Measurements from ENCODE around the gene CNGA1. TPM values are rescaled to one million over a fixed set of nuclear protein-coding genes. Genes with fewer than 3 reads are reported as not detected.

CNGA1 gene
- total and polyA plus RNA-seq, 4 donors = 3.9 to 41.3 (median 17.1) TPM

- no peak for TF ChIP-seq REST (IDR thresholded peaks at IDR 0.05)
- no peak for TF ChIP-seq NR2F2 (IDR thresholded peaks at IDR 0.05)
- TF ChIP-seq MAX (IDR thresholded peaks at IDR 0.05) = no peak
- no peak for TF ChIP-seq FOXA2 (IDR thresholded peaks at IDR 0.05)
- no peak for TF ChIP-seq YY1 (IDR thresholded peaks at IDR 0.05)
- TF ChIP-seq TAF1 (conservative IDR thresholded peaks at IDR 0.05) = no peak
- no peak for TF ChIP-seq RXRA (IDR thresholded peaks at IDR 0.05)
- TF ChIP-seq ATF3 (IDR thresholded peaks at IDR 0.05) = no peak
These were observed 8.4 kb downstream of the CNGA1 start (continued) for GRCh38 chr4:48008021-48008596.

GRCh38 chr4:48005781-48006180 lies 10.7 kb downstream of the CNGA1 start:
- Histone ChIP-seq H3K27me3 (ENCODE audit: control insufficient read depth in 4 of 4, insufficient read depth in 4 of 4, low read length in 3 of 4) (no peaks in the 10 kb centered on the region), H3K27ac (ENCODE audit: low read depth in 1 of 2, low read length in 2 of 2) (no peak overlapping the region), H3K9ac (ENCODE audit: low read depth in 1 of 2, low read length in 2 of 2) (no peak overlapping the region), H3K9me3 (ENCODE audit: control insufficient read depth in 4 of 4, low read length in 3 of 4) (no peaks in the 10 kb centered on the region), H3K4me3 (ENCODE audit: low read depth in 1 of 3, low read length in 3 of 3) (no peak overlapping the region), H3K4me1 (ENCODE audit: control insufficient read depth in 4 of 4, insufficient read depth in 4 of 4, low read length in 3 of 4) (peaks cover 0 to 12% (median 11%) of the 10 kb centered on the region in 4 donors), H3K36me3 (ENCODE audit: control insufficient read depth in 4 of 4, insufficient read depth in 3 of 4, low read depth in 1 of 4, low read length in 3 of 4) (peaks cover 0 to 4% (median 1%) of the 10 kb centered on the region in 4 donors)
- WGBS = 95% methylated on average over 2 of the region's 2 CpGs
- DNase-seq (ENCODE audit: low spot score) = no peak
- TF ChIP-seq NR2F2 (IDR thresholded peaks at IDR 0.05) = no peak
- no peak for TF ChIP-seq FOXA2 (IDR thresholded peaks at IDR 0.05)
- no peak for TF ChIP-seq REST (IDR thresholded peaks at IDR 0.05)
- no peak for TF ChIP-seq HNF4A (conservative IDR thresholded peaks at IDR 0.05)
- TF ChIP-seq JUND (IDR thresholded peaks at IDR 0.05) = no peak
- no peak for TF ChIP-seq MAX (IDR thresholded peaks at IDR 0.05)
- no peak for TF ChIP-seq SP1 (IDR thresholded peaks at IDR 0.05)
- TF ChIP-seq EGR1 (IDR thresholded peaks at IDR 0.05; ENCODE audit: low read depth in 2 of 2) = no peak
- TF ChIP-seq GABPA (IDR thresholded peaks at IDR 0.05 in 1 of 2, conservative IDR thresholded peaks at IDR 0.05 in 1 of 2) = no peak
- no peak for TF ChIP-seq RAD21 (IDR thresholded peaks at IDR 0.05)
- TF ChIP-seq FOXA1 (IDR thresholded peaks at IDR 0.05) = no peak
- no peak for TF ChIP-seq YY1 (IDR thresholded peaks at IDR 0.05)
- TF ChIP-seq ATF3 (IDR thresholded peaks at IDR 0.05) = no peak
- TF ChIP-seq RXRA (IDR thresholded peaks at IDR 0.05) = no peak
- TF ChIP-seq TAF1 (conservative IDR thresholded peaks at IDR 0.05) = no peak

Data from liver (tissue), 9 donors.